ENCODE results near the gene LRRC3.

The LRRC3 gene

GRCh38 chr21:44462834-44463200 is 7.5 kb downstream of the LRRC3 start:
- no peak for ATAC-seq
- no peak for TF ChIP-seq ZNF8 (CRISPR knock-in tag; IDR thresholded peaks at IDR 0.05)
- TF ChIP-seq, protein P1, sequence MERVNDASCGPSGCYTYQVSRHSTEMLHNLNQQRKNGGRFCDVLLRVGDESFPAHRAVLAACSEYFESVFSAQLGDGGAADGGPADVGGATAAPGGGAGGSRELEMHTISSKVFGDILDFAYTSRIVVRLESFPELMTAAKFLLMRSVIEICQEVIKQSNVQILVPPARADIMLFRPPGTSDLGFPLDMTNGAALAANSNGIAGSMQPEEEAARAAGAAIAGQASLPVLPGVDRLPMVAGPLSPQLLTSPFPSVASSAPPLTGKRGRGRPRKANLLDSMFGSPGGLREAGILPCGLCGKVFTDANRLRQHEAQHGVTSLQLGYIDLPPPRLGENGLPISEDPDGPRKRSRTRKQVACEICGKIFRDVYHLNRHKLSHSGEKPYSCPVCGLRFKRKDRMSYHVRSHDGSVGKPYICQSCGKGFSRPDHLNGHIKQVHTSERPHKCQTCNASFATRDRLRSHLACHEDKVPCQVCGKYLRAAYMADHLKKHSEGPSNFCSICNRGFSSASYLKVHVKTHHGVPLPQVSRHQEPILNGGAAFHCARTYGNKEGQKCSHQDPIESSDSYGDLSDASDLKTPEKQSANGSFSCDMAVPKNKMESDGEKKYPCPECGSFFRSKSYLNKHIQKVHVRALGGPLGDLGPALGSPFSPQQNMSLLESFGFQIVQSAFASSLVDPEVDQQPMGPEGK (CRISPR knock-in tag; IDR thresholded peaks at IDR 0.05; ENCODE audit: borderline replicate concordance): no peak
- no peak for TF ChIP-seq BACH2 (CRISPR knock-in tag; IDR thresholded peaks at IDR 0.05; ENCODE audit: borderline replicate concordance)
- no peak for TF ChIP-seq POU6F1 (CRISPR knock-in tag; IDR thresholded peaks at IDR 0.05; ENCODE audit: borderline replicate concordance, low read depth)

GRCh38 chr21:44463724-44464123 is 8.4 kb downstream of the LRRC3 start:
- TF ChIP-seq ARNTL (CRISPR knock-in tag; IDR thresholded peaks at IDR 0.05; ENCODE audit: borderline replicate concordance, low read depth) (no peak), ESRRG (CRISPR knock-in tag; IDR thresholded peaks at IDR 0.05) (no peak), POU6F1 (CRISPR knock-in tag; IDR thresholded peaks at IDR 0.05; ENCODE audit: borderline replicate concordance, low read depth) (no peak), ZNF565 (CRISPR knock-in tag; conservative IDR thresholded peaks at IDR 0.05; ENCODE audit: low read depth) (no peak), ZNF70 (CRISPR knock-in tag; IDR thresholded peaks at IDR 0.05) (no peak), TOX (CRISPR knock-in tag; IDR thresholded peaks at IDR 0.05; ENCODE audit: borderline replicate concordance) (no peak), RARB (CRISPR knock-in tag; IDR thresholded peaks at IDR 0.05) (no peak), CSDC2 (CRISPR knock-in tag; IDR thresholded peaks at IDR 0.05) (no peak), PPARA (CRISPR knock-in tag; IDR thresholded peaks at IDR 0.05; ENCODE audit: borderline replicate concordance) (no peak)
- no peak for ATAC-seq

DNA sequence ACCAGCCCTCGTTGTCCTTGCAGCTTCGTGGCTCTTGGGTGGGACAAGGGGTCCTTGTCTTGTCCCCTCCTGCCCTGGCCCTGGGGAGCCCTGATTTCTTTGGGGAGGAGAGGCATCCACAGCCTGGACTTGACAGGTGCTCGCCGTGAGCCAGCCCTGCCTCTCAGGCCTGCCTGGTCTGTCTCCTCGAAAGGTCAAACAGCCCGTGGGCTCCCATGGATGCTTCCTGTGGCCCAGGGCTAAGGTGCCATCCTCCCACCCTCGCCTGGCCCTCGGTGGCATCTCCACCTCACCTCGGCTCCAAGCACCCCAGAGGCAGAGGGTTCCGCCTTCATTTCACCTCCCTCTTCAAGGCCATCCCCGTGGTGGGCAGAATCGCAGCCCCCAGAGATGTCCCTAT is 9.0 kb downstream of the LRRC3 start:
- no peak for ATAC-seq
- no peak for TF ChIP-seq TOX (CRISPR knock-in tag; IDR thresholded peaks at IDR 0.05; ENCODE audit: borderline replicate concordance)
- TF ChIP-seq, protein P2, sequence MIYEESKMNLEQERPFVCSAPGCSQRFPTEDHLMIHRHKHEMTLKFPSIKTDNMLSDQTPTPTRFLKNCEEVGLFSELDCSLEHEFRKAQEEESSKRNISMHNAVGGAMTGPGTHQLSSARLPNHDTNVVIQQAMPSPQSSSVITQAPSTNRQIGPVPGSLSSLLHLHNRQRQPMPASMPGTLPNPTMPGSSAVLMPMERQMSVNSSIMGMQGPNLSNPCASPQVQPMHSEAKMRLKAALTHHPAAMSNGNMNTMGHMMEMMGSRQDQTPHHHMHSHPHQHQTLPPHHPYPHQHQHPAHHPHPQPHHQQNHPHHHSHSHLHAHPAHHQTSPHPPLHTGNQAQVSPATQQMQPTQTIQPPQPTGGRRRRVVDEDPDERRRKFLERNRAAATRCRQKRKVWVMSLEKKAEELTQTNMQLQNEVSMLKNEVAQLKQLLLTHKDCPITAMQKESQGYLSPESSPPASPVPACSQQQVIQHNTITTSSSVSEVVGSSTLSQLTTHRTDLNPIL (CRISPR knock-in tag; IDR thresholded peaks at IDR 0.05; ENCODE audit: low read depth): no peak
- no peak for TF ChIP-seq ISL1 (CRISPR knock-in tag; IDR thresholded peaks at IDR 0.05)
- TF ChIP-seq ZNF8 (CRISPR knock-in tag; IDR thresholded peaks at IDR 0.05): no peak
- no peak for TF ChIP-seq ZNF70 (CRISPR knock-in tag; IDR thresholded peaks at IDR 0.05)
- TF ChIP-seq ESRRG (CRISPR knock-in tag; IDR thresholded peaks at IDR 0.05): no peak
- no peak for TF ChIP-seq TSHZ2 (CRISPR knock-in tag; IDR thresholded peaks at IDR 0.05)
- TF ChIP-seq BACH2 (CRISPR knock-in tag; IDR thresholded peaks at IDR 0.05; ENCODE audit: borderline replicate concordance): no peak
- TF ChIP-seq SNAI2 (CRISPR knock-in tag; IDR thresholded peaks at IDR 0.05): no peak

DNA sequence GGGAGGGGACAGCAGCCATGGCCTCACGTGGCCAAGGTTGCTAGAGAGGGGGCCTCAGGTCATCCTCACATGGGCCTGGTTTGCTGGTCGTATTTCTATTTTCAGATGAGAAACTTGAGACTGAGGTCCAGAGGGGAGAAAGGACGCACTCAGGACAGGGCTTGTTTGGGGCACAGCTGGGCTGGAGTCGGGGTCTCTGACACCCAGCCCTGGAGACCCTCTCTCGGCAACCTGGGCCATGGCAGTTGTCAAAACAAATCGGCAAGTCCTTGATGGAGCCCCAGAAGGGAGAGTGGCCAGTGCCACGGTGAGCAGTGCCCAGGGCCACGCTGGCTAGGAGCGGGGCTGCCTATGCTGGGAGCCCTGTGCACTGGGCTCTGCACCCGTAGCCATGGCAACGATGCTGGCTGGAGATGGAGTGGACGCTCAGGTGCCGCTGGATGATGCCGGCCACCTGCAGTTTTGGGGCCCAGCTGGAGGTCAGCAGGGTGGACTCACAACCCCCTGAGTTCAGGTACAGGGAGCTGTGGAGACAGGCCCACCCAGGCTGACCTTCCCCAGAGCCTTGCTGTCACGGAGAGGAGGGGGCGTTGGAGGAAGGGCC is 11.1 kb downstream of the LRRC3 start:
- ATAC-seq: no peak
- TF ChIP-seq, protein P1 (CRISPR knock-in tag; IDR thresholded peaks at IDR 0.05; ENCODE audit: borderline replicate concordance): no peak
- TF ChIP-seq TSHZ2 (CRISPR knock-in tag; IDR thresholded peaks at IDR 0.05) (no peak), OSR1 (CRISPR knock-in tag; IDR thresholded peaks at IDR 0.05) (no peak), TOX (CRISPR knock-in tag; IDR thresholded peaks at IDR 0.05; ENCODE audit: borderline replicate concordance) (no peak), ARNTL (CRISPR knock-in tag; IDR thresholded peaks at IDR 0.05; ENCODE audit: borderline replicate concordance, low read depth) (no peak), ISL1 (CRISPR knock-in tag; IDR thresholded peaks at IDR 0.05) (no peak)
